Measurements from ENCODE around the gene APBA2.

GRCh38 chr15:28876845-28877185 is 9.0 kb upstream of the APBA2 start:
- TF ChIP-seq MAFK (IDR thresholded peaks at IDR 0.05; ENCODE audit: partially characterized antibody), result no peak
- no peak for TF ChIP-seq CTCF (IDR thresholded peaks at IDR 0.05)
- TF ChIP-seq CHD2 (IDR thresholded peaks at IDR 0.05; ENCODE audit: low read length, partially characterized antibody), result no peak
- TF ChIP-seq SMC3 (IDR thresholded peaks at IDR 0.05), result no peak
- TF ChIP-seq MYC (IDR thresholded peaks at IDR 0.05; ENCODE audit: borderline replicate concordance, low read length), result no peak
- TF ChIP-seq ZSCAN20 (CRISPR knock-in tag; IDR thresholded peaks at IDR 0.05), result no peak
- no peak for TF ChIP-seq POLR2A (IDR thresholded peaks at IDR 0.05; ENCODE audit: low read length)
- TF ChIP-seq POLR2AphosphoS2 (conservative IDR thresholded peaks at IDR 0.05; ENCODE audit: low read length), result no peak
- TF ChIP-seq ESRRA (IDR thresholded peaks at IDR 0.05; ENCODE audit: borderline replicate concordance, low read length), result no peak
- TF ChIP-seq HOXA7 (CRISPR knock-in tag; IDR thresholded peaks at IDR 0.05), result no peak
- TF ChIP-seq, protein P1, sequence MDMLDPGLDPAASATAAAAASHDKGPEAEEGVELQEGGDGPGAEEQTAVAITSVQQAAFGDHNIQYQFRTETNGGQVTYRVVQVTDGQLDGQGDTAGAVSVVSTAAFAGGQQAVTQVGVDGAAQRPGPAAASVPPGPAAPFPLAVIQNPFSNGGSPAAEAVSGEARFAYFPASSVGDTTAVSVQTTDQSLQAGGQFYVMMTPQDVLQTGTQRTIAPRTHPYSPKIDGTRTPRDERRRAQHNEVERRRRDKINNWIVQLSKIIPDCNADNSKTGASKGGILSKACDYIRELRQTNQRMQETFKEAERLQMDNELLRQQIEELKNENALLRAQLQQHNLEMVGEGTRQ (IDR thresholded peaks at IDR 0.05), result no peak
- no peak for TF ChIP-seq MAX (IDR thresholded peaks at IDR 0.05)
- no peak for TF ChIP-seq JUN (IDR thresholded peaks at IDR 0.05)
- TF ChIP-seq, protein P2, sequence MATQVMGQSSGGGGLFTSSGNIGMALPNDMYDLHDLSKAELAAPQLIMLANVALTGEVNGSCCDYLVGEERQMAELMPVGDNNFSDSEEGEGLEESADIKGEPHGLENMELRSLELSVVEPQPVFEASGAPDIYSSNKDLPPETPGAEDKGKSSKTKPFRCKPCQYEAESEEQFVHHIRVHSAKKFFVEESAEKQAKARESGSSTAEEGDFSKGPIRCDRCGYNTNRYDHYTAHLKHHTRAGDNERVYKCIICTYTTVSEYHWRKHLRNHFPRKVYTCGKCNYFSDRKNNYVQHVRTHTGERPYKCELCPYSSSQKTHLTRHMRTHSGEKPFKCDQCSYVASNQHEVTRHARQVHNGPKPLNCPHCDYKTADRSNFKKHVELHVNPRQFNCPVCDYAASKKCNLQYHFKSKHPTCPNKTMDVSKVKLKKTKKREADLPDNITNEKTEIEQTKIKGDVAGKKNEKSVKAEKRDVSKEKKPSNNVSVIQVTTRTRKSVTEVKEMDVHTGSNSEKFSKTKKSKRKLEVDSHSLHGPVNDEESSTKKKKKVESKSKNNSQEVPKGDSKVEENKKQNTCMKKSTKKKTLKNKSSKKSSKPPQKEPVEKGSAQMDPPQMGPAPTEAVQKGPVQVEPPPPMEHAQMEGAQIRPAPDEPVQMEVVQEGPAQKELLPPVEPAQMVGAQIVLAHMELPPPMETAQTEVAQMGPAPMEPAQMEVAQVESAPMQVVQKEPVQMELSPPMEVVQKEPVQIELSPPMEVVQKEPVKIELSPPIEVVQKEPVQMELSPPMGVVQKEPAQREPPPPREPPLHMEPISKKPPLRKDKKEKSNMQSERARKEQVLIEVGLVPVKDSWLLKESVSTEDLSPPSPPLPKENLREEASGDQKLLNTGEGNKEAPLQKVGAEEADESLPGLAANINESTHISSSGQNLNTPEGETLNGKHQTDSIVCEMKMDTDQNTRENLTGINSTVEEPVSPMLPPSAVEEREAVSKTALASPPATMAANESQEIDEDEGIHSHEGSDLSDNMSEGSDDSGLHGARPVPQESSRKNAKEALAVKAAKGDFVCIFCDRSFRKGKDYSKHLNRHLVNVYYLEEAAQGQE (IDR thresholded peaks at IDR 0.05), result no peak
